Activated naive CD4-positive, alpha-beta T cell treated with anti-CD3 and anti-CD28 coated beads, Interleukin-2, amount 50 U/mL, for 24 hours (primary cell): ENCODE data around the gene NYNRIN.

Experiments used
- H3K27ac Mint-ChIP-seq: one replicate; pipeline ENCODE4 v1.8.0; 2021; ENCODE audit warnings: mild to moderate bottlenecking, mixed read lengths
- H3K27me3 Mint-ChIP-seq: one replicate; pipeline ENCODE4 v1.8.0; 2021; ENCODE audit warnings: mixed read lengths
- H3K36me3 Mint-ChIP-seq: one replicate; pipeline ENCODE4 v1.8.0; 2021; ENCODE audit warnings: mixed read lengths
- H3K4me1 Mint-ChIP-seq: one replicate; pipeline ENCODE4 v1.8.0; 2021; ENCODE audit warnings: mixed read lengths
- H3K4me3 Mint-ChIP-seq: one replicate; pipeline ENCODE4 v1.8.0; 2021; ENCODE audit warnings: mild to moderate bottlenecking, mixed read lengths
- H3K9me3 Mint-ChIP-seq: one replicate; pipeline ENCODE4 v1.8.0; 2021; ENCODE audit warnings: mixed read lengths

The NYNRIN gene

GRCh38 chr14:24414732-24415420, 16.1 kb downstream of the NYNRIN start:
- Mint-ChIP-seq H3K9me3 (no peaks in the 10 kb centered on the region), H3K27ac (no peak overlapping the region), H3K4me1 (no peaks in the 10 kb centered on the region), H3K4me3 (no peak overlapping the region), H3K36me3 (no peaks in the 10 kb centered on the region), H3K27me3 (peaks cover 4% of the 10 kb centered on the region)

DNA sequence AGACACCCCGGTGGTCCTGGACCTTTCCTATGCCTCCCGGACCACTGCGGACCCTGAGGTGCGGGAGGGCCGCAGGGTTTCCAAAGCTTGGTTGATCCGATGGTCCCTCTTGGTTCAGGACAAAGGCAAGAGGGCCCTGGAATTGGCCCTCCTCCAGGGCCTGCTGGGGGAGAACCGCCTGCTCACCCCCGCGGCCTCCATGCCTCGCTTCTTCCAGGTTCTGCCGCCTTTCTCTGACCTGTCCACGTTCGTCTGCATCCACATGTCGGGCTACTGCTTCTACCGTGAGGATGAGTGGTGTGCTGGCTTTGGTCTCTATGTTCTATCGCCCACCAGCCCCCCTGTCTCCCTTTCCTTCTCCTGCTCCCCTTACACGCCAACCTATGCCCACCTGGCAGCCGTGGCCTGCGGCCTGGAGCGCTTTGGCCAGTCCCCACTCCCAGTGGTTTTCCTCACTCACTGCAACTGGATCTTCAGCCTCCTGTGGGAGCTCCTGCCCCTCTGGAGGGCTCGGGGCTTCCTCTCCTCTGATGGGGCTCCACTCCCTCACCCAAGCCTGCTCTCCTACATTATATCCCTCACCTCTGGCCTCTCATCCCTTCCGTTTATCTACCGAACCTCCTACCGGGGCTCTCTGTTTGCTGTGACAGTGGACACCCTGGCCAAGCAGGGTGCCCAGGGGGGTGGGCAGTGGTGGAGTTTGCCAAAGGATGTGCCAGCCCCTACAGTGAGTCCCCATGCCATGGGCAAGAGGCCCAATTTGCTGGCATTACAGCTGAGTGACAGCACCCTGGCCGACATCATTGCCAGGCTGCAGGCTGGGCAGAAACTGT, 16.8 kb downstream of the NYNRIN start:
- Mint-ChIP-seq H3K27me3 (peaks cover 4% of the 10 kb centered on the region), H3K4me3 (no peak overlapping the region), H3K4me1 (no peaks in the 10 kb centered on the region), H3K36me3 (no peaks in the 10 kb centered on the region), H3K27ac (no peak overlapping the region), H3K9me3 (no peaks in the 10 kb centered on the region)

DNA sequence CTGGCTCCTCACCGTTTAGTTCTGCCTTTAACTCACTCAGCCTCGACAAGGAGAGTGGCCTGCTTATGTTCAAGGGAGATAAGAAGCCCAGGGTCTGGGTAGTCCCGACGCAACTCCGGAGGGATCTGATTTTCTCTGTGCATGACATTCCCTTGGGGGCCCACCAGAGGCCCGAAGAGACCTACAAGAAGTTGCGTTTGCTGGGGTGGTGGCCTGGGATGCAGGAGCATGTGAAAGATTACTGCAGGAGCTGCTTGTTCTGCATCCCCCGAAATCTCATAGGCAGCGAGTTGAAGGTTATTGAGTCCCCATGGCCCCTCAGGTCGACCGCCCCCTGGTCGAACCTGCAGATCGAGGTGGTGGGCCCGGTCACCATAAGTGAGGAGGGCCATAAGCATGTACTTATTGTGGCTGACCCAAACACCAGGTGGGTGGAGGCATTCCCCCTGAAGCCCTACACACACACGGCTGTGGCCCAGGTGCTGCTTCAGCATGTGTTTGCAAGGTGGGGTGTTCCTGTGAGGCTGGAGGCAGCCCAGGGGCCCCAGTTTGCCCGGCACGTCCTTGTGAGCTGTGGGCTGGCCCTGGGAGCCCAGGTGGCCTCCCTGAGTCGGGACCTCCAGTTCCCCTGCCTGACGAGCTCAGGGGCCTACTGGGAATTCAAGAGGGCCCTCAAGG, 17.6 kb downstream of the NYNRIN start:
- Mint-ChIP-seq H3K4me1 (no peaks in the 10 kb centered on the region), H3K36me3 (no peaks in the 10 kb centered on the region), H3K9me3 (no peaks in the 10 kb centered on the region), H3K4me3 (no peak overlapping the region), H3K27ac (no peak overlapping the region), H3K27me3 (peaks cover 4% of the 10 kb centered on the region)

DNA sequence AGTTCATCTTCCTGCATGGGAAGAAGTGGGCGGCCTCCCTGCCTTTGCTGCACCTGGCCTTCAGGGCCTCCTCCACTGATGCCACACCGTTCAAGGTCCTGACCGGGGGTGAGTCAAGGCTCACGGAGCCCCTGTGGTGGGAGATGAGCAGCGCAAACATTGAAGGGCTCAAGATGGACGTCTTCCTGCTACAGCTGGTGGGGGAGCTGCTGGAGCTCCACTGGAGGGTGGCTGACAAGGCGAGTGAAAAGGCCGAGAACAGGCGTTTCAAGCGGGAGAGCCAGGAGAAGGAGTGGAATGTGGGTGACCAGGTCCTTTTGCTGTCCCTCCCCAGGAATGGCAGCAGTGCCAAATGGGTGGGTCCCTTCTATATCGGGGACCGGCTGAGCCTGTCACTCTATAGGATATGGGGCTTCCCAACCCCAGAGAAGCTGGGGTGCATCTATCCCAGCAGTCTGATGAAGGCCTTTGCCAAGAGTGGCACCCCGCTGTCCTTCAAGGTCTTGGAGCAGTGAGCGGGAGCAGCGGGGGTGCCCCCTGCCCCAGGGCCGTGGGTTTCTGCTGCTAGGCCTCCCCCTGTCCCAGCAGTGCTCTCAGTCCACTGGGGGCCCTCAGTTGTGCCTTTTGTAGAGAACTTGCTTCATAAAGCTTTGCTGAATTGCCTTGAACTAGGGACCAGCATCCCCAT, 18.3 kb downstream of the NYNRIN start:
- Mint-ChIP-seq H3K27me3 (peaks cover 4% of the 10 kb centered on the region), H3K27ac (no peak overlapping the region), H3K4me3 (no peak overlapping the region), H3K4me1 (no peaks in the 10 kb centered on the region), H3K36me3 (no peaks in the 10 kb centered on the region), H3K9me3 (no peaks in the 10 kb centered on the region)

GRCh38 chr14:24417832-24418491, 19.2 kb downstream of the NYNRIN start:
- Mint-ChIP-seq H3K4me1 (no peaks in the 10 kb centered on the region), H3K36me3 (no peaks in the 10 kb centered on the region), H3K9me3 (no peaks in the 10 kb centered on the region), H3K27ac (no peak overlapping the region), H3K4me3 (no peak overlapping the region), H3K27me3 (peaks cover 4% of the 10 kb centered on the region)

DNA sequence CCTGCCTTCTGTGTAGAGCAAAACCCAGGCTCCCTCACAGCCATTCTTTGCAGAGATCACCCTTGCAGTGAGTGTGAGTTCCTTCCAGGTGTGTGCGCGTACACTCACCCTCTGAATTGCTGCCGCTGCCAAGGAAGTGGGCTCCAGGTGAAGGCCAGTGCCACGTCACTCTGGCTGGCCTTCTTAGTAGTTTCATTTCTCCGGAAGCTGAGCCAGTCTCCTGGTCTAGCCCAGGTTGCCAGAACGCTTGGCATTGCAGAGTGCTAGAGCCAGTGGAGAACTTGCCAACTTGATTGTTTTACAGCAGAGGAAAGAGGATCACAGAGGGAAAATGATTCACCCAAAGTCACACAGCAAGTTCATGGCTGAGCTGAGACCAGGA, 19.7 kb downstream of the NYNRIN start:
- Mint-ChIP-seq H3K27me3 (peaks cover 4% of the 10 kb centered on the region), H3K36me3 (no peaks in the 10 kb centered on the region), H3K4me1 (no peaks in the 10 kb centered on the region), H3K4me3 (no peak overlapping the region), H3K27ac (no peak overlapping the region), H3K9me3 (no peaks in the 10 kb centered on the region)

GRCh38 chr14:24422261-24422660, 23.5 kb downstream of the NYNRIN start:
- Mint-ChIP-seq H3K4me3 (no peak overlapping the region), H3K27me3 (peaks cover 2% of the 10 kb centered on the region), H3K9me3 (no peaks in the 10 kb centered on the region), H3K36me3 (no peaks in the 10 kb centered on the region), H3K27ac (no peak overlapping the region), H3K4me1 (peaks cover 23% of the 10 kb centered on the region)

- Mint-ChIP-seq H3K36me3 (no peaks in the 10 kb centered on the region), H3K4me1 (peaks cover 28% of the 10 kb centered on the region), H3K27me3 (peaks cover 2% of the 10 kb centered on the region), H3K27ac (no peak overlapping the region), H3K4me3 (no peak overlapping the region), H3K9me3 (no peaks in the 10 kb centered on the region)
Measured at GRCh38 chr14:24422694-24423601, 24.1 kb downstream of the NYNRIN start.

GRCh38 chr14:24425704-24426103, 26.9 kb downstream of the NYNRIN start:
- peaks cover 39% of the 10 kb centered on the region for H3K4me1 Mint-ChIP-seq
- no peak overlapping the region for H3K4me3 Mint-ChIP-seq
- no peaks in the 10 kb centered on the region for H3K36me3 Mint-ChIP-seq
- H3K27ac Mint-ChIP-seq: peak overlapping the region; percentile 79
- no peaks in the 10 kb centered on the region for H3K9me3 Mint-ChIP-seq
- no peaks in the 10 kb centered on the region for H3K27me3 Mint-ChIP-seq

- peak overlapping the region; percentile 69 for H3K27ac Mint-ChIP-seq
- no peaks in the 10 kb centered on the region for H3K9me3 Mint-ChIP-seq
- peaks cover 45% of the 10 kb centered on the region for H3K4me1 Mint-ChIP-seq
Measured at GRCh38 chr14:24426150-24426911, 27.5 kb downstream of the NYNRIN start.

GRCh38 chr14:24426912-24427536, 28.2 kb downstream of the NYNRIN start:
- Mint-ChIP-seq H3K27ac (peak overlapping the region; percentile 69), H3K27me3 (no peaks in the 10 kb centered on the region), H3K36me3 (peaks cover 3% of the 10 kb centered on the region), H3K9me3 (no peaks in the 10 kb centered on the region), H3K4me3 (no peak overlapping the region), H3K4me1 (peaks cover 52% of the 10 kb centered on the region)

More at GRCh38 chr14:24426150-24426911, 27.5 kb downstream of the NYNRIN start:
- no peaks in the 10 kb centered on the region for H3K27me3 Mint-ChIP-seq
- peak overlapping the region; percentile 16 for H3K4me3 Mint-ChIP-seq
- H3K36me3 Mint-ChIP-seq: no peaks in the 10 kb centered on the region

GRCh38 chr14:24427537-24428508, 29.0 kb downstream of the NYNRIN start:
- peaks cover 53% of the 10 kb centered on the region for H3K4me1 Mint-ChIP-seq
- no peaks in the 10 kb centered on the region for H3K27me3 Mint-ChIP-seq
- H3K9me3 Mint-ChIP-seq: no peaks in the 10 kb centered on the region
- peaks cover 4% of the 10 kb centered on the region for H3K36me3 Mint-ChIP-seq
- peak overlapping the region; percentile 47 for H3K4me3 Mint-ChIP-seq
- H3K27ac Mint-ChIP-seq: peak overlapping the region; percentile 76
